ES-I3 (cell line): ENCODE measurements around the gene SMARCE1.

Source experiments
- H3K36me3 ChIP-seq: 2 replicates; pipeline ENCODE4 v1.6.1; 2013; ENCODE audit warnings: mild to moderate bottlenecking, low read length, control low read depth, moderate library complexity; ENCODE audit not compliant: insufficient read depth
- H3K4me1 ChIP-seq: 2 replicates; pipeline ENCODE4 v1.6.1; 2013; ENCODE audit warnings: mild to moderate bottlenecking, control low read depth, low read length; ENCODE audit not compliant: insufficient read depth
- H3K9ac ChIP-seq: 2 replicates; pipeline ENCODE4 v1.6.1; 2013; ENCODE audit warnings: low read depth, mild to moderate bottlenecking, low read length, moderate library complexity
- H3K9me3 ChIP-seq: 2 replicates; pipeline ENCODE4 v1.6.1; 2013; ENCODE audit warnings: mild to moderate bottlenecking, low read length, moderate library complexity; ENCODE audit not compliant: control insufficient read depth, insufficient read depth

The SMARCE1 gene

GRCh38 chr17:40647624-40648383 lies at the start of gene SMARCE1:
TSS of gene SMARCE1 (minus strand) at chr17:40647818. CDS start at chr17:40645802, 2,016 bp downstream.
- Histone ChIP-seq H3K9me3 (no peaks in the 10 kb centered on the region), H3K4me1 (no peaks in the 10 kb centered on the region)

GRCh38 chr17:40697297-40697696 lies 49.7 kb upstream of the SMARCE1 start:
- Histone ChIP-seq H3K4me1 (no peaks in the 10 kb centered on the region), H3K36me3 (no peaks in the 10 kb centered on the region), H3K9me3 (no peaks in the 10 kb centered on the region), H3K9ac (no peak overlapping the region)

More at GRCh38 chr17:40647624-40648383, at the start of gene SMARCE1:
- Histone ChIP-seq H3K36me3 (no peaks in the 10 kb centered on the region), H3K9ac (peak within 1 kb of the TSS; percentile 99)

GRCh38 chr17:40696651-40697072 lies 49.0 kb upstream of the SMARCE1 start:
- Histone ChIP-seq H3K36me3 (no peaks in the 10 kb centered on the region), H3K9me3 (no peaks in the 10 kb centered on the region), H3K9ac (no peak overlapping the region), H3K4me1 (no peaks in the 10 kb centered on the region)

GRCh38 chr17:40695874-40696472 lies 48.4 kb upstream of the SMARCE1 start:
- H3K4me1 ChIP-seq, result no peaks in the 10 kb centered on the region
- no peak overlapping the region for H3K9ac ChIP-seq
- H3K36me3 ChIP-seq, result no peaks in the 10 kb centered on the region
- H3K9me3 ChIP-seq, result no peaks in the 10 kb centered on the region

- H3K36me3 ChIP-seq, result no peaks in the 10 kb centered on the region
- H3K4me1 ChIP-seq, result no peaks in the 10 kb centered on the region
- H3K9me3 ChIP-seq, result no peaks in the 10 kb centered on the region
- H3K9ac ChIP-seq, result no peak overlapping the region
These were observed 47.0 kb upstream of the SMARCE1 start for GRCh38 chr17:40694584-40694983.

- no peaks in the 10 kb centered on the region for H3K9me3 ChIP-seq
- H3K36me3 ChIP-seq, result no peaks in the 10 kb centered on the region
- no peak overlapping the region for H3K9ac ChIP-seq
- no peaks in the 10 kb centered on the region for H3K4me1 ChIP-seq
These were observed 39.5 kb upstream of the SMARCE1 start for GRCh38 chr17:40687106-40687505.

GRCh38 chr17:40686192-40686591 lies 38.6 kb upstream of the SMARCE1 start:
- Histone ChIP-seq H3K9me3 (no peaks in the 10 kb centered on the region), H3K4me1 (no peaks in the 10 kb centered on the region), H3K9ac (no peak overlapping the region), H3K36me3 (no peaks in the 10 kb centered on the region)

- Histone ChIP-seq H3K9ac (no peak overlapping the region), H3K36me3 (no peaks in the 10 kb centered on the region), H3K9me3 (no peaks in the 10 kb centered on the region), H3K4me1 (no peaks in the 10 kb centered on the region)
These were observed 33.4 kb upstream of the SMARCE1 start for GRCh38 chr17:40680998-40681397.

GRCh38 chr17:40679523-40679907 lies 31.9 kb upstream of the SMARCE1 start:
- Histone ChIP-seq H3K4me1 (no peaks in the 10 kb centered on the region), H3K9ac (no peak overlapping the region), H3K36me3 (no peaks in the 10 kb centered on the region), H3K9me3 (no peaks in the 10 kb centered on the region)

GRCh38 chr17:40678902-40679522 lies 31.4 kb upstream of the SMARCE1 start:
- Histone ChIP-seq H3K36me3 (no peaks in the 10 kb centered on the region), H3K9ac (no peak overlapping the region), H3K9me3 (no peaks in the 10 kb centered on the region), H3K4me1 (no peaks in the 10 kb centered on the region)

- H3K36me3 ChIP-seq, result no peaks in the 10 kb centered on the region
- no peak overlapping the region for H3K9ac ChIP-seq
- no peaks in the 10 kb centered on the region for H3K9me3 ChIP-seq
These were observed 28.3 kb upstream of the SMARCE1 start for GRCh38 chr17:40675905-40676304.

GRCh38 chr17:40672654-40673053 lies 25.0 kb upstream of the SMARCE1 start:
- H3K36me3 ChIP-seq, result no peaks in the 10 kb centered on the region
- H3K4me1 ChIP-seq, result no peaks in the 10 kb centered on the region
- no peaks in the 10 kb centered on the region for H3K9me3 ChIP-seq
- H3K9ac ChIP-seq, result no peak overlapping the region

More at GRCh38 chr17:40675905-40676304, 28.3 kb upstream of the SMARCE1 start:
- no peaks in the 10 kb centered on the region for H3K4me1 ChIP-seq

GRCh38 chr17:40671282-40671681 lies 23.7 kb upstream of the SMARCE1 start:
- H3K36me3 ChIP-seq, result no peaks in the 10 kb centered on the region
- no peaks in the 10 kb centered on the region for H3K9me3 ChIP-seq
- no peak overlapping the region for H3K9ac ChIP-seq
- H3K4me1 ChIP-seq, result no peaks in the 10 kb centered on the region

GRCh38 chr17:40666331-40666730 lies 18.7 kb upstream of the SMARCE1 start:
- H3K9ac ChIP-seq, result no peak overlapping the region
- no peaks in the 10 kb centered on the region for H3K9me3 ChIP-seq
- no peaks in the 10 kb centered on the region for H3K36me3 ChIP-seq
- H3K4me1 ChIP-seq, result 0 out of 2 replicates have a peak, but pooled peaks cover 6% of the 10 kb centered on the region
